ENCODE data around the gene SAMD5.

GRCh38 chr6:147548921-147549475 lies 40.5 kb downstream of the SAMD5 start:
- TF ChIP-seq, protein P1, sequence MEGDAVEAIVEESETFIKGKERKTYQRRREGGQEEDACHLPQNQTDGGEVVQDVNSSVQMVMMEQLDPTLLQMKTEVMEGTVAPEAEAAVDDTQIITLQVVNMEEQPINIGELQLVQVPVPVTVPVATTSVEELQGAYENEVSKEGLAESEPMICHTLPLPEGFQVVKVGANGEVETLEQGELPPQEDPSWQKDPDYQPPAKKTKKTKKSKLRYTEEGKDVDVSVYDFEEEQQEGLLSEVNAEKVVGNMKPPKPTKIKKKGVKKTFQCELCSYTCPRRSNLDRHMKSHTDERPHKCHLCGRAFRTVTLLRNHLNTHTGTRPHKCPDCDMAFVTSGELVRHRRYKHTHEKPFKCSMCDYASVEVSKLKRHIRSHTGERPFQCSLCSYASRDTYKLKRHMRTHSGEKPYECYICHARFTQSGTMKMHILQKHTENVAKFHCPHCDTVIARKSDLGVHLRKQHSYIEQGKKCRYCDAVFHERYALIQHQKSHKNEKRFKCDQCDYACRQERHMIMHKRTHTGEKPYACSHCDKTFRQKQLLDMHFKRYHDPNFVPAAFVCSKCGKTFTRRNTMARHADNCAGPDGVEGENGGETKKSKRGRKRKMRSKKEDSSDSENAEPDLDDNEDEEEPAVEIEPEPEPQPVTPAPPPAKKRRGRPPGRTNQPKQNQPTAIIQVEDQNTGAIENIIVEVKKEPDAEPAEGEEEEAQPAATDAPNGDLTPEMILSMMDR (IDR thresholded peaks at IDR 0.05), result no peak
- no peak for TF ChIP-seq POLR2A (IDR thresholded peaks at IDR 0.05)
